ENCODE data around the gene NOS1AP.

NOS1AP gene

DNA sequence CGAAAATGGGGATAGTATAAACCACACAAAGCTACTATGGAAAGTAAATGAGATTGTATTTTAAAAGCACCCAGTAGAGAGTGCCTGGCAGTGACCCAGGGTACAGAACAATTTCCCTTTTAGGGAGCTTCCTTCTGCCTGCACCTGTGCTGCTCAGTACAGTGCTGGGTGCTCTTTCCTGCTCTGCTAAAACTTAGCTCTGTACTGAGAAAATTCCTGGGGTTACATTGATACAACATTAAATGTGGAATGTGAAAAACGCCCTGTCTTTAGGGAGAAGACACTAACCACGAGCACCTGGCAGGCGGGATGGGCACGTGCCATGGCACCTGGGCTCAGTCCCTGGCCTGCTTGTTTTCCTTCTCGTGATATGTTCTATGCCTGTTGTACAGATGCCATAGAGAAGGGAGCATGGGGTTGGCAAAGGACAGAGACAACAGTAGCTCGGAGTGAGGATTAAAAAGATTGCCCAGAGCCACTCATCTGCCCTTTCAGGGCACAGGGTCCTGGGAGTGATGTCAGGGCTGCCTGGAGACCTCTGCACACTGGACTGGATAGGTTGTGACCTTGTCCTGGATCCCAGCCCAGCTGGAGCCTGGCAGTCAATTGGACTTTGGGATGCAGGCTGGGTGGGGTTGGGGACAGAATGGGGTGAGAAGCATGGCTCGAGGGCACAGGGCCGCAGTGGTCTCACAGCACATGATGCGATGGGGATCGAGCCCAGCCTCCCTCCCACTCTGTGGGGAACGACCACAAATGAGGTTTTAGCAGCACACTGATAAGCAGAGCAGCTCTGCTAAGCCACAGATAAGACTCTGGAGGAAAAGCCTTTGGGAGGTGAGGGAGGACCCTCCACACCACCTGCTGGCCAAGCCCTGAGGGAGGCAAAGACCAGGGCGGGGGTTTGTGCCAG, 302.9 kb downstream of the NOS1AP start:
- ChIA-PET POLR2A (no interaction called here), CTCF (interaction anchor here (1.0 to 2.9 kb wide), 6 partner anchors 10 to 25 kb away, joined by 3 to 11 read pairs (median 4); partner anchors contain the start of gene C1orf226)
- no peak for TF ChIP-seq CTCF (IDR thresholded peaks at IDR 0.05; ENCODE audit: control extremely low read depth, extremely low read depth, low read depth, missing control alignments)

GRCh38 chr1:162373072-162373427, 303.6 kb downstream of the NOS1AP start:
- TF ChIP-seq CTCF (IDR thresholded peaks at IDR 0.05; ENCODE audit: control extremely low read depth, extremely low read depth, low read depth, missing control alignments): no peak
- ChIA-PET POLR2A (no interaction called here), CTCF (interaction anchor here (1.0 to 2.9 kb wide), 3 partner anchors 9 to 19 kb away, joined by 4 to 11 read pairs (median 10); partner anchors contain the start of gene C1orf226)
- no peak for DNase-seq (ENCODE audit: extremely low spot score)

More for the DNA sequence above, 302.9 kb downstream of the NOS1AP start:
- no peak for DNase-seq (ENCODE audit: extremely low spot score)

- ChIA-PET POLR2A (no interaction called here), CTCF (interaction anchor here (1.0 to 2.9 kb wide), 4 partner anchors 8 to 18 kb away, joined by 4 to 11 read pairs (median 7); partner anchors contain the start of gene C1orf226)
- no peak for DNase-seq (ENCODE audit: extremely low spot score)
- no peak for TF ChIP-seq CTCF (IDR thresholded peaks at IDR 0.05; ENCODE audit: control extremely low read depth, extremely low read depth, low read depth, missing control alignments)
These were observed 304.2 kb downstream of the NOS1AP start for GRCh38 chr1:162373541-162374260.

- POLR2A ChIA-PET: no interaction called here
- no peak for TF ChIP-seq CTCF (IDR thresholded peaks at IDR 0.05; ENCODE audit: control extremely low read depth, extremely low read depth, low read depth, missing control alignments)
- CTCF ChIA-PET: interaction anchor here (1.1 kb wide), 1 partner anchor 13 kb away, joined by 4 read pairs; no protein-coding TSS in a partner anchor
- no peak for DNase-seq (ENCODE audit: extremely low spot score)
These were observed 304.9 kb downstream of the NOS1AP start for GRCh38 chr1:162374406-162374805.

DNA sequence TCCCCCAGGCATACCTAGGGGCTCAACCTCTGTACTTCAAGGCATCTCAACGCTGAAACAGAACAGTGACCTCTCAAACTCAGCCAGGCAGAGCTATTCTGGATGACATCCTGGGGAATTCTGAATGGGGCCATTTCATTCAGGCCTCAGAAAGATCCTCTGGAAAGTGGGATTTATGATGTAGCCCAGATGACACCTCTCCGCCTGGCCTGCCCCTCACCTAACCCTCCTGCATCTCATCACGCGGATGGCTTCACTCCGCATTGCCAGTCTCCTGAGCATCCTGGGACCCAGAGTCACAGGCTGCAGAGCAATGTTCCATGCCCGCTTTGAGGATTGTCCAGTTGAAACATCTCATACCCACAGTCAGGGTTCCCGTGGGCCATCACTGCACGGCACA, 306.0 kb downstream of the NOS1AP start:
- POLR2A ChIA-PET: no interaction called here
- CTCF ChIA-PET: interaction anchor here (0.9 to 1.4 kb wide), 2 partner anchors 9 to 16 kb away, joined by 4 to 5 read pairs; no protein-coding TSS in a partner anchor
- DNase-seq (ENCODE audit: extremely low spot score): no peak
- TF ChIP-seq CTCF (IDR thresholded peaks at IDR 0.05; ENCODE audit: control extremely low read depth, extremely low read depth, low read depth, missing control alignments): no peak

DNA sequence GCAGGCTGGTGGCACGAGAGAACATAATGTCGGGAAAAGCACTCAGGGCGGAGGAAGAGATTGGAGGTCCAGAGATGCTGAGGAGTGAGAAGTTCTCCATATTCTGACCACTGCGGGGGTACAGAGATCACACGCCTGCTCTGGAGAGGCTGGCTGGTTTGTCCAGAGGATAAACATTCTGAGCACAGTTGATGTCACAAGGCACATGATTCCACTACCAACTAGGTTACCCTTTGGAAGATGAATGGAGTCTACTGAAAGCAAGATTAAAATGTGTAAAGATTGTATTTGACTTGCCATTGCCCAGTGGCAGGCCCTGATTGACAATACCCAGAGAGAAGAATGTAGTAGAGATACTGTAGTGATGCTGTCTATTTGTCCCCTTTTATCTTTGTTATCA, 307.2 kb downstream of the NOS1AP start, which contains the start of gene SPATA46:
Gene SPATA46, minus strand, starts transcription at position 164 of the 400 bp plus-strand sequence. Its CDS starts 64 bp downstream, at position 100.
- ChIA-PET CTCF (interaction anchor here (0.6 to 1.4 kb wide), 2 partner anchors 10 to 19 kb away, joined by 4 to 5 read pairs; no protein-coding TSS in a partner anchor), POLR2A (no interaction called here)
- no peak for DNase-seq (ENCODE audit: extremely low spot score)
- TF ChIP-seq CTCF (IDR thresholded peaks at IDR 0.05; ENCODE audit: control extremely low read depth, extremely low read depth, low read depth, missing control alignments): no peak
